GM12875 (cell line): ENCODE measurements around the gene TSSK6.

Source experiments
- H3K4me3 ChIP-seq: one replicate; pipeline ENCODE4 v1.5.1; 2011; ENCODE audit warnings: low read depth, low read length, control low read depth
- TF ChIP-seq, protein P1 (sequence below): IDR thresholded peaks from 2 replicates; pipeline ENCODE4 v1.5.1; 2011; ENCODE audit warnings: low read depth, mild to moderate bottlenecking, control low read depth, inconsistent platforms, low read length, moderate library complexity, borderline replicate concordance; ENCODE audit not compliant: insufficient read depth

Gene TSSK6

DNA sequence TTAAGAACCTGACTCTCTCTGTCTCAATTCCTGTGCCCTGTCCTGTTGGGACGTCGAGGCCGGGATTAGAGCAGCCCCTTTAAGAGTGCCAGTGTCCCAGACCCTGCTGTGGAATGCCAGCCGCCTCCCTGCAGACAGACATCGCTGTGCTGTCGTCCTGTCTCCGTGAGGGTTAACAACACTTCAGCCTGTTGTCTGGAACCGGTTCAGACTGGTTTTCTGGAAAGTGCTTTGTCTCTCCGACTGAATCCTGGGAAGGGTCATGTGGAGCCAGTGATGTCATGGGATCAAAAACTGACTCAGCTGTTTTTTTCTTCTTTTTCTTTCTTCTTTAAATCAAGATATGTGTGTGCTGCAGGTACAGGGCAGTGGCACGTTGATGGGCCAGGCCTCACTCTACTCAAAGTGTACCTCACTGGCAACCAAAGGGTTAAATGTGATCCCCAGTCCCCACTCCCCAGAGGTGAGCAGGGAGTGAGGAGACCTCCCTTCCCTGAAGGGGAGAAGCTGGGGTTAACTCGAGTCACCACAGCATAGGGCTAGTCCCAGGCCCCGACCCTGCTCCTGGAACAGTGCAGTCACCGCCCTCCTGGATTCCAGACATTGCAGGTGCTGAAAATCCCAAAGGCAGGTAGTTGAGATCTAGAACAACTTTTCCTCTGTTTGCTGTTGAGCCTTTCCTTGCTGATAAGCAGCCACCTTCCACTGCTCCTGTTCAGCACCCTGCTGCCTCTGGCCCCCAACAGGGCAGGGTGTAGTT, 50.8 kb downstream of the TSSK6 start:
- TF ChIP-seq, protein P1, sequence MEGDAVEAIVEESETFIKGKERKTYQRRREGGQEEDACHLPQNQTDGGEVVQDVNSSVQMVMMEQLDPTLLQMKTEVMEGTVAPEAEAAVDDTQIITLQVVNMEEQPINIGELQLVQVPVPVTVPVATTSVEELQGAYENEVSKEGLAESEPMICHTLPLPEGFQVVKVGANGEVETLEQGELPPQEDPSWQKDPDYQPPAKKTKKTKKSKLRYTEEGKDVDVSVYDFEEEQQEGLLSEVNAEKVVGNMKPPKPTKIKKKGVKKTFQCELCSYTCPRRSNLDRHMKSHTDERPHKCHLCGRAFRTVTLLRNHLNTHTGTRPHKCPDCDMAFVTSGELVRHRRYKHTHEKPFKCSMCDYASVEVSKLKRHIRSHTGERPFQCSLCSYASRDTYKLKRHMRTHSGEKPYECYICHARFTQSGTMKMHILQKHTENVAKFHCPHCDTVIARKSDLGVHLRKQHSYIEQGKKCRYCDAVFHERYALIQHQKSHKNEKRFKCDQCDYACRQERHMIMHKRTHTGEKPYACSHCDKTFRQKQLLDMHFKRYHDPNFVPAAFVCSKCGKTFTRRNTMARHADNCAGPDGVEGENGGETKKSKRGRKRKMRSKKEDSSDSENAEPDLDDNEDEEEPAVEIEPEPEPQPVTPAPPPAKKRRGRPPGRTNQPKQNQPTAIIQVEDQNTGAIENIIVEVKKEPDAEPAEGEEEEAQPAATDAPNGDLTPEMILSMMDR = no peak

More for the DNA sequence above, 50.8 kb downstream of the TSSK6 start:
- H3K4me3 ChIP-seq = no peak overlapping the region
